ENCODE results near the gene TMEM151B. TPM values are rescaled to one million over a fixed set of nuclear protein-coding genes. Genes with fewer than 3 reads are reported as not detected.

TMEM151B gene
- total RNA-seq, 1 experiment from 2014 or later: 0.04 TPM

DNA sequence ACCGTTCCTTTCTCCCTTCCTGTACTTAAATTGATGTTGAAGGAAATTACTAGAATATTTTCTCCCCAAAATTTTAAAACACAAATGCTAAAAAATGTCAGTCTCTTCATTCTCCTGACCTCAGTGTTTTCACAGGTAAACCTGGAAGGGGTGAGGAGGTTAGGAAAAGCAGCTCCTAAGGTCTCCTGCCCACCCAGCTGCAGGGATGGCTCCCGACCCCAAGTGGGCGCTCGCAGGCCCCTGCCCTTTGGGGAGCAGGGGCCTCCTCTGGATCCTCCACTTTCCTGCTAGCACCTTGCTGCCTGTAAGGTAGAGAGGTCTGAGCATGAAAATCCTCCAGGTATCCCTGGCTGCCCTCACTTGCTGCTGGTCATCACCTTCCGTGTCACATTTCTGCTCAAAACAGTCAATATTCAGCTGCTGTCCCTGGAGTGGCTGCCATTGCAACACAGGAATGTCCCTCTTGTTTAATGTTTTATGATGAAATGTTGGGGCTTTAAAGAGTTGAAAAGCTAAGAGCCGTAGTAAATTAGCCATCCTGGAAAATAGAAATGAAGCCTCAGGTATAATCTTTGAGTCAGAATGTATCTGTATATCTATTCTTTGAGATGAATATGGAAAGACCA, 34.2 kb upstream of the TMEM151B start:
- H3K9me3 ChIP-seq (ENCODE audit: low read length): no peaks in the 10 kb centered on the region
- H3K4me1 ChIP-seq (ENCODE audit: low read length): peaks cover 16% of the 10 kb centered on the region
- no peaks in the 10 kb centered on the region for H4K20me1 ChIP-seq (ENCODE audit: insufficient read depth, low read depth, low read length)
- H3K9me2 ChIP-seq (replicated peaks; ENCODE audit: insufficient read depth, low read length): no peaks in the 10 kb centered on the region
- H3K27me3 ChIP-seq (ENCODE audit: low read length): no peaks in the 10 kb centered on the region
- no peak overlapping the region for H2AFZ ChIP-seq (ENCODE audit: low read length)
- no peaks in the 10 kb centered on the region; the same call in 1 of the 2 replicates for H3K36me3 ChIP-seq (ENCODE audit: insufficient read depth, low read length)
- no peak overlapping the region for H3K27ac ChIP-seq (ENCODE audit: low read length)
- DNase-seq: no peak
- H3K9ac ChIP-seq (ENCODE audit: low read length): no peak overlapping the region
- no peaks in the 10 kb centered on the region for H3K79me2 ChIP-seq (ENCODE audit: low read length)
- H3K4me2 ChIP-seq (ENCODE audit: low read depth, low read length, poor library complexity, severe bottlenecking): no peak overlapping the region
- no peak overlapping the region for H3K4me3 ChIP-seq (ENCODE audit: low read length)

DNA sequence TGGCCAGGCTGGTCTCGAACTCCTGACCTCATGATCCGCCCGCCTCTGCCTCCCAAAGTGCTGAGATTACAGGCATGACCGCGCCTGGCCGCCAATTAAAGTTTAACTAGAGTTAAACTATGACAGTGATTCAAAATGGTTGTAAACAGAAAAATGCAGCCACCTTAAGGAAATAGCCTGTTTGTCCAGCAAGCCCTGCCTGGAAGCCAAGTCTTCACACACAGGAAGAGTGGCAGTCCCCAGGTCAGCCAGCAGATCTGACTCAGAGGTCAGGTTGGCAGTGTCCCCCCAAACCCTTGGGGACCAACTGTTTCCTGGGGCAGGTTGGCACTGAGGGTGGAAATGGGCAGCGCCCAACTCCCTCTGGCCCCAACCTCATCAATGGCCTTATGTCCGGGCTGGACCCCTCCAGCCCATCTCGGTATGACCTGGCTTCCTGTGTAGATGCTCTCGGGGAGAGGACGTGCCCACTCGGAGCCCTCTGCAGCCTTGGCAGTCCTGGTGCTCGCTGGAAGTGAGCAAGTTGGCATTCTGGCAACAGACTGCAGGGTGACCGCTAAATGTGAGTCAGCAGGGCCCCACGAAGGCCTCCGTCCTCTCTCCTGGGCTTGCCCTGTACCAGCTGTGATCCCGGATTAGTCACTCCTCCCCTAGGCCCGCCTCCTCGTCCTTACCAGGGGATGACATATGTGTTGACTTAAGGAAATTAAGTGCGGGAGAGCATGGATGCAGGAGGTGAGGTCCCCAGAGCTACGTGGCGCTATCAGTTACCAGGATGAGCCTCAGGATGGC, 33.0 kb upstream of the TMEM151B start:
- H3K27ac ChIP-seq (ENCODE audit: low read length): no peak overlapping the region
- H3K27me3 ChIP-seq (ENCODE audit: low read length): no peaks in the 10 kb centered on the region
- no peaks in the 10 kb centered on the region for H4K20me1 ChIP-seq (ENCODE audit: insufficient read depth, low read depth, low read length)
- peak overlapping the region; percentile 66 for H3K4me3 ChIP-seq (ENCODE audit: low read length)
- peak overlapping the region; percentile 85; the same call in 1 of the 2 replicates for H2AFZ ChIP-seq (ENCODE audit: low read length)
- no peaks in the 10 kb centered on the region; the same call in 1 of the 2 replicates for H3K36me3 ChIP-seq (ENCODE audit: insufficient read depth, low read length)
- peak; percentile 77 for DNase-seq
- H3K9me2 ChIP-seq (replicated peaks; ENCODE audit: insufficient read depth, low read length): no peaks in the 10 kb centered on the region
- H3K79me2 ChIP-seq (ENCODE audit: low read length): no peaks in the 10 kb centered on the region
- no peaks in the 10 kb centered on the region for H3K9me3 ChIP-seq (ENCODE audit: low read length)
- H3K9ac ChIP-seq (ENCODE audit: low read length): peak overlapping the region; percentile 72
- H3K4me2 ChIP-seq (ENCODE audit: low read depth, low read length, poor library complexity, severe bottlenecking): peak overlapping the region; percentile 79
- H3K4me1 ChIP-seq (ENCODE audit: low read length): peaks cover 16% of the 10 kb centered on the region

DNA sequence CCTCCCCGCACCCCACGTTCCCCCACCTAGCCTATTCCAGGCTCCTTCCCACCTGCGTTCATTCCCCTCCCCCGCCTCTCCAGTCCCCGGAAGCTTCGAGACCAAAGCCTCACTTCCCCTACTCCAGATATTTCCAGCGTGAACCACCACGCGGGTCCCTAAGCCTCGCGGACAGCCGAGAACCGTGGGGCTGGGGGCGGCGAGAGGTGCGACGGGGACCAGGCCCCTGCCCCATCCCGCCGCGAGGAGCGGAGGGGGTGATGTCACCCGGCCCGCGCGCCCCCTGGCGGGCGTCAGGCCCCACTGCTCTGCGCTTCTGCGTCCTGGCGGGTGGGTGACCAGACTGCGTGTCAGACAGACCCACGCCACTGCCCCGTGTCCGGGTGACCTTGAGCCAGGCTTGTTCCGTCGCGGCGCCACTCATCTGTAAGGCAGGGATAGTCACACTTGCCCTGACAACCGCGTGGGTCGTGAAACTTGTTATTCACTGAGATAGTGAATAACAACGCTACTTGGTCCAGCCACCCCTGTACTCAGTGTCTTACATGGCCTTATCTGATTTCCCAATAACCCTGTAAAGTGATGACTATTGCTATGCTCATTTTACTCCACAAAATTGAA, 32.3 kb upstream of the TMEM151B start:
- Histone ChIP-seq H3K9me3 (ENCODE audit: low read length) (no peaks in the 10 kb centered on the region), H3K27ac (ENCODE audit: low read length) (no peak overlapping the region), H3K79me2 (ENCODE audit: low read length) (no peaks in the 10 kb centered on the region), H3K27me3 (ENCODE audit: low read length) (no peaks in the 10 kb centered on the region), H2AFZ (ENCODE audit: low read length) (peak overlapping the region; percentile 85), H4K20me1 (ENCODE audit: insufficient read depth, low read depth, low read length) (no peaks in the 10 kb centered on the region), H3K9me2 (replicated peaks; ENCODE audit: insufficient read depth, low read length) (no peaks in the 10 kb centered on the region), H3K4me3 (ENCODE audit: low read length) (peak overlapping the region; percentile 66), H3K4me1 (ENCODE audit: low read length) (peaks cover 16% of the 10 kb centered on the region), H3K4me2 (ENCODE audit: low read depth, low read length, poor library complexity, severe bottlenecking) (peak overlapping the region; percentile 79), H3K36me3 (ENCODE audit: insufficient read depth, low read length) (no peaks in the 10 kb centered on the region; the same call in 1 of the 2 replicates), H3K9ac (ENCODE audit: low read length) (peak overlapping the region; percentile 72)
- peak; percentile 89 for DNase-seq

DNA sequence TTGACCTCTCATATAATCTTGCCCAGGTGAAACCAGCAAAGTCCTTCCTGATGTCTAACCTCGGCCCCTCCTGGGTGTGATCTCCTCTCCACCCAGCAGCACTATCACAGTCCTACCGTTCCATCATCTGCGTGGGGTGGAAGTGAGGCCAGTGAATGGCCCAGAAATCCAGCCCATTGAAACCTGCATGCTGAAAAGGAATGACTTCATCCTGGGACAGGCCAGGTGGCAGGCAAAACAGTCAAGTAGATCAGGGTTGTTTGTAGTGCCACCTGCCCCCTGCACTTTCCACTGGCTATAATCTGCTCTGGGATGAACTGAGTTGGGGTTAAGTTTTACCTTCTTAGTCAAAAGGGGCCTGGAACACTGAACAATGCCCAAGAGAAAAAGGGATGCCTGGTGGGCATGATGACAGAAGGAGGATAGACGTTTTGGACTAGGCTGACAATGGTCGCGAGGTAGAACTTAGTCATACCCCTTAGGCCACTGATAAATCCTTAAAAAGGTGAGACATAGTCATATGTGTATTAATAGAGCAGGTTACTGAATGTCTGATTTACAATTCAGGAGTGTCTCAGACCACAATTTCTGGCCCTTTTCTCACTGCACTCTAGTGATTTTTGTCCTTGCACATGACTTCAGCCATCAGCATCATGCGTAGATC, 31.4 kb upstream of the TMEM151B start:
- H3K27me3 ChIP-seq (ENCODE audit: low read length): no peaks in the 10 kb centered on the region
- H3K9me2 ChIP-seq (replicated peaks; ENCODE audit: insufficient read depth, low read length): no peaks in the 10 kb centered on the region
- no peak overlapping the region for H3K9ac ChIP-seq (ENCODE audit: low read length)
- H3K36me3 ChIP-seq (ENCODE audit: insufficient read depth, low read length): no peaks in the 10 kb centered on the region; the same call in 1 of the 2 replicates
- H3K79me2 ChIP-seq (ENCODE audit: low read length): no peaks in the 10 kb centered on the region
- H3K4me1 ChIP-seq (ENCODE audit: low read length): peaks cover 16% of the 10 kb centered on the region
- H3K4me3 ChIP-seq (ENCODE audit: low read length): no peak overlapping the region
- no peak overlapping the region for H2AFZ ChIP-seq (ENCODE audit: low read length)
- DNase-seq: no peak
- no peak overlapping the region for H3K27ac ChIP-seq (ENCODE audit: low read length)
- H4K20me1 ChIP-seq (ENCODE audit: insufficient read depth, low read depth, low read length): no peaks in the 10 kb centered on the region
- H3K4me2 ChIP-seq (ENCODE audit: low read depth, low read length, poor library complexity, severe bottlenecking): peak overlapping the region; percentile 79
- no peaks in the 10 kb centered on the region for H3K9me3 ChIP-seq (ENCODE audit: low read length)

DNA sequence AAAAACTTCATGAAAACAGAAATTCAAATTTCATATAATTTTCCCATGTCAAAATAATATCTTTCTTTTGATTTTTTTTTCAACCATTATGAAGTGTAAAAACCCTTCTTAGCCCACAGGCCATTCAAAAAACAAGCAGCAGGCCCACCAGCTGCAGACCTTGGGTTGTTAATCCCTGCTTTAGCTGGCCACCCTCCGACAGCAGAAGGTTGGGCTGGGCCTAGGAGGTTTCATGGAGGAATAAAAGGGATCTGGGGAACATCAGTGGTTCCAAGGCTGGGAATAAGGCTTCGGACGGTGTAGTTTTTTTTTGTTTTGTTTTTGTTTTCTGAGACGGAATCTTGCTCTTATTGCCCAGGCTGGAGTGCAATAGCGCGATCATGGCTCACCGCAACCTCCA, 26.9 kb upstream of the TMEM151B start:
- peaks cover 14% of the 10 kb centered on the region for H4K20me1 ChIP-seq (ENCODE audit: insufficient read depth, low read depth, low read length)
- H3K4me1 ChIP-seq (ENCODE audit: low read length): peaks cover 15% of the 10 kb centered on the region
- no peaks in the 10 kb centered on the region for H3K9me3 ChIP-seq (ENCODE audit: low read length)
- no peak overlapping the region for H3K27ac ChIP-seq (ENCODE audit: low read length)
- no peak overlapping the region for H3K4me3 ChIP-seq (ENCODE audit: low read length)
- no peaks in the 10 kb centered on the region for H3K9me2 ChIP-seq (replicated peaks; ENCODE audit: insufficient read depth, low read length)
- H3K27me3 ChIP-seq (ENCODE audit: low read length): no peaks in the 10 kb centered on the region
- peaks cover 15% of the 10 kb centered on the region for H3K79me2 ChIP-seq (ENCODE audit: low read length)
- no peak for DNase-seq
- no peak overlapping the region for H2AFZ ChIP-seq (ENCODE audit: low read length)
- H3K36me3 ChIP-seq (ENCODE audit: insufficient read depth, low read length): peaks cover 12% of the 10 kb centered on the region
- no peak overlapping the region for H3K4me2 ChIP-seq (ENCODE audit: low read depth, low read length, poor library complexity, severe bottlenecking)
- H3K9ac ChIP-seq (ENCODE audit: low read length): no peak overlapping the region

DNA sequence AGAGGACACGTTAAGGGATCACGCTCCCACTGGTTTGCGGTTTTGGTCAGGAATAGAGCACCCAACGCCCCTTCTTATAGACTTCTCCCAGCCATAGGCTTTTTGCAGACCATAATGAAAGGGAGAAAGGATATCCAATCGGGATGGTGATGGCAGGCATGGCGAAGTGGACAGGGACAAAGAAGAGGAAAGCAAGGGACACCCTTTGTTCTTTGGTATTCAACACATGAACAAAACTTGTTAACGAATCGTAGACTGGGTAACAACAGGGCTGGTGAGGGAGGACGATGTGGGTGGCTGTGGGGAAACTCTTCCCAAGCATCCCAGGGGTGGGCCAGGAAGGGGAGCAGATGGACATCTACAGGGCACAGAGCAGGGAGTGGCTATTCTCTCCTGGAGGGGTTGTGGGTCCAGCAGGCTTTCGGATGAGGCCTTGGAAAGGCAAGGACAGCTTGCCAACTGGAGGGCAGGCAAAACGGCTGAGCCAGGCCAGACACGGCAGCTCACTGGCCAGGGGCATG, 24.8 kb upstream of the TMEM151B start:
- Histone ChIP-seq H3K27ac (ENCODE audit: low read length) (no peak overlapping the region), H3K9me3 (ENCODE audit: low read length) (no peaks in the 10 kb centered on the region), H3K9ac (ENCODE audit: low read length) (peak overlapping the region; percentile 97)

DNA sequence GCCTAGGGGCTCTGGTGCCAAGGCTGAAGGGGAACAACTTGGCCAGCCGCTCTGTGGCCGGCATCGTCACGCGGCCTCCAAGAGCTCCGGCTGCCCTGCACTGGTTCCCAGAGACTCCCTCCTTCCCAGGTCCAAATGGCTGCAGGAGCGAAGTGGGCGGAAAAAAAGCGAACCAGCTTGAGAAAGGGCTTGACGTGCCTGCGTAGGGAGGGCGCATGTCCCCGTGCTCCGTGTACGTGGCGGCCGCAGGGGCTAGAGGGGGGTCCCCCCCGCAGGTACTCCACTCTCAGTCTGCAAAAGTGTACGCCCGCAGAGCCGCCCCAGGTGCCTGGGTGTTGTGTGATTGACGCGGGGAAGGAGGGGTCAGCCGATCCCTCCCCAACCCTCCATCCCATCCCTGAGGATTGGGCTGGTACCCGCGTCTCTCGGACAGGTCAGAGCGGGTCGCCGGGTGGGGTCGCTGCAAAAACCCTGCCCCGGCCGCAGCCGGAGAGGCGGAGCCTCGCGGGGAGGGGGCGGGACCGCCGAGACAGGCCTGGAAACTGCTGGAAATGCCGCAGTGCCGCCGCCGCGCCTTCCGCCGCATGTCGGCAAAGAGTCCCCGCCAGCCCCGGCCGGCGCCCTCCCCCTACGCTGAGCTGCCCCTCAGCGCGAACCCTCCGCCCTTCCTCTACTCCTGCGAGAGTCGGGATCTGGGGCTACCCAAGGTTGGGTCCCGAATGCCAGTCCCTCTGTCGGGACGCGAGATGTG, 24.2 kb upstream of the TMEM151B start:
- Histone ChIP-seq H2AFZ (ENCODE audit: low read length) (peak overlapping the region; percentile 72; the same call in 1 of the 2 replicates), H3K79me2 (ENCODE audit: low read length) (peaks cover 42% of the 10 kb centered on the region), H3K4me3 (ENCODE audit: low read length) (peak overlapping the region; percentile 95), H3K4me1 (ENCODE audit: low read length) (peaks cover 35% of the 10 kb centered on the region), H3K36me3 (ENCODE audit: insufficient read depth, low read length) (peaks cover 39% of the 10 kb centered on the region), H3K9ac (ENCODE audit: low read length) (peak overlapping the region; percentile 97), H3K9me2 (replicated peaks; ENCODE audit: insufficient read depth, low read length) (no peaks in the 10 kb centered on the region), H3K4me2 (ENCODE audit: low read depth, low read length, poor library complexity, severe bottlenecking) (peak overlapping the region; percentile 86), H3K9me3 (ENCODE audit: low read length) (no peaks in the 10 kb centered on the region), H3K27ac (ENCODE audit: low read length) (peak overlapping the region; percentile 64), H4K20me1 (ENCODE audit: insufficient read depth, low read depth, low read length) (peaks cover 41% of the 10 kb centered on the region), H3K27me3 (ENCODE audit: low read length) (no peaks in the 10 kb centered on the region)
- DNase-seq: peak; percentile 93

More for the DNA sequence above, 24.8 kb upstream of the TMEM151B start:
- peak overlapping the region; percentile 95 for H3K4me3 ChIP-seq (ENCODE audit: low read length)
- H3K36me3 ChIP-seq (ENCODE audit: insufficient read depth, low read length): peaks cover 33% of the 10 kb centered on the region
- H3K4me1 ChIP-seq (ENCODE audit: low read length): peaks cover 31% of the 10 kb centered on the region
- H2AFZ ChIP-seq (ENCODE audit: low read length): peak overlapping the region; percentile 72; the same call in 1 of the 2 replicates
- H3K27me3 ChIP-seq (ENCODE audit: low read length): no peaks in the 10 kb centered on the region
- peak overlapping the region; percentile 86 for H3K4me2 ChIP-seq (ENCODE audit: low read depth, low read length, poor library complexity, severe bottlenecking)
- H3K9me2 ChIP-seq (replicated peaks; ENCODE audit: insufficient read depth, low read length): no peaks in the 10 kb centered on the region
- H4K20me1 ChIP-seq (ENCODE audit: insufficient read depth, low read depth, low read length): peaks cover 35% of the 10 kb centered on the region
- H3K79me2 ChIP-seq (ENCODE audit: low read length): peaks cover 36% of the 10 kb centered on the region
- no peak for DNase-seq
